GM23338 (cell line): ENCODE results near the gene DFFB. TPM values are rescaled to one million over a fixed set of nuclear protein-coding genes. Genes with fewer than 3 reads are reported as not detected.

Experiments used
- ATAC-seq: fragments of 200-7000 bp; cut with Tn5 transposase; 3 replicates; pipeline ENCODE4 v1.9.1; 2020
- DNase-seq: peaks from one replicate; pipeline ENCODE4 v3.0.0-alpha.2; 2015; ENCODE audit warnings: low spot score
- H2AFZ ChIP-seq: fragments of 200-600 bp; sonication (generic); 2 replicates; pipeline ENCODE4 v1.8.0; 2016; ENCODE audit warnings: antibody characterized with exemption, mild to moderate bottlenecking, moderate library complexity
- H3F3A ChIP-seq: fragments of 200-600 bp; sonication (generic); replicated peaks from 2 replicates; pipeline ENCODE4 v1.8.0; 2017; ENCODE audit warnings: antibody characterized with exemption, mixed run types, low read depth
- H3K27ac ChIP-seq: fragments of 200-600 bp; sonication (generic); 2 replicates; pipeline ENCODE4 v1.6.1; 2016; ENCODE audit warnings: low read depth
- H3K27me3 ChIP-seq: fragments of 200-600 bp; sonication (generic); 2 replicates; pipeline ENCODE4 v1.8.0; 2016; ENCODE audit warnings: mild to moderate bottlenecking, mixed run types, moderate library complexity; ENCODE audit not compliant: insufficient read depth
- H3K36me3 ChIP-seq: fragments of 200-600 bp; sonication (generic); 2 replicates; pipeline ENCODE4 v1.8.0; 2016; ENCODE audit warnings: mild to moderate bottlenecking; ENCODE audit not compliant: insufficient read depth
- H3K4me1 ChIP-seq: fragments of 200-600 bp; sonication (generic); 2 replicates; pipeline ENCODE4 v1.8.0; 2016; ENCODE audit warnings: mild to moderate bottlenecking, moderate library complexity; ENCODE audit not compliant: insufficient read depth
- H3K4me2 ChIP-seq: fragments of 200-600 bp; sonication (generic); 2 replicates; pipeline ENCODE4 v1.7.1; 2017; ENCODE audit warnings: mixed run types
- H3K4me3 ChIP-seq: fragments of 200-600 bp; sonication (generic); 2 replicates; pipeline ENCODE4 v1.6.1; 2016; ENCODE audit warnings: mixed run types
- H3K79me2 ChIP-seq: fragments of 200-600 bp; sonication (generic); replicated peaks from 2 replicates; pipeline ENCODE4 v1.8.0; 2017; ENCODE audit warnings: mild to moderate bottlenecking; ENCODE audit not compliant: insufficient read depth
- H3K9me2 ChIP-seq: fragments of 200-600 bp; sonication (generic); 2 replicates; pipeline ENCODE4 v1.8.0; 2017; ENCODE audit not compliant: insufficient read depth
- H4K20me1 ChIP-seq: fragments of 200-600 bp; sonication (generic); replicated peaks from 2 replicates; pipeline ENCODE4 v1.8.0; 2017; ENCODE audit warnings: mild to moderate bottlenecking; ENCODE audit not compliant: insufficient read depth
- H3K27ac Mint-ChIP-seq: 2 replicates; pipeline ENCODE4 v1.8.0; 2020; ENCODE audit warnings: inconsistent platforms, mild to moderate bottlenecking, moderate library complexity, mixed read lengths
- H3K27me3 Mint-ChIP-seq: 3 replicates; pipeline ENCODE4 v1.8.0; 2022; ENCODE audit warnings: low read depth, mild to moderate bottlenecking, moderate library complexity, mixed read lengths, inconsistent platforms; ENCODE audit not compliant: insufficient read depth, poor library complexity
- H3K36me3 Mint-ChIP-seq: 3 replicates; pipeline ENCODE4 v1.8.0; 2021; ENCODE audit warnings: low read depth, mild to moderate bottlenecking, inconsistent platforms, moderate library complexity, mixed read lengths
- H3K4me1 Mint-ChIP-seq: 3 replicates; pipeline ENCODE4 v1.8.0; 2020; ENCODE audit warnings: mild to moderate bottlenecking, inconsistent platforms, mixed read lengths
- H3K4me3 Mint-ChIP-seq: 3 replicates; pipeline ENCODE4 v1.8.0; 2021; ENCODE audit warnings: moderate library complexity, mild to moderate bottlenecking, inconsistent platforms, mixed read lengths
- H3K9me3 Mint-ChIP-seq: 3 replicates; pipeline ENCODE4 v1.8.0; 2020; ENCODE audit warnings: moderate library complexity, mild to moderate bottlenecking, inconsistent platforms, mixed read lengths
- NANOG ChIP-seq: IDR thresholded peaks from 2 replicates; pipeline ENCODE4 v1.6.1; 2016; ENCODE audit warnings: antibody characterized with exemption, borderline replicate concordance
- ZNF462 ChIP-seq: fragments of 250-450 bp; sonication (Bioruptor Pico); IDR thresholded peaks from 2 replicates; pipeline ENCODE4 v1.5.0; 2020; ENCODE audit warnings: mild to moderate bottlenecking, moderate library complexity
- polyA plus RNA-seq: library from polyadenylated mRNA; unstranded; fragments of >200 nt; fragmentation: Nextera tagmentation; extraction: Ambion mirVana; gene quantifications from 2 replicates; pipeline ENCODE4 v1.2.1, GENCODE V29; 2016
- total RNA-seq: library from RNA; depleted of rRNA; stranded (reverse); fragments of >200 nt; shearing (Covaris generic); gene quantifications from 2 replicates; pipeline ENCODE4 v1.2.3, GENCODE V29; 2014
- TF ChIP-seq, protein P1 (sequence below): IDR thresholded peaks from 2 replicates; pipeline ENCODE4 v1.6.1; 2016; ENCODE audit warnings: antibody characterized with exemption

The DFFB gene
- total and polyA plus RNA-seq, 2 experiments from 2014 or later, result 6.5 to 18.1 TPM

- Histone ChIP-seq H3K27ac (no peak overlapping the region), H3F3A (no peaks in the 10 kb centered on the region), H3K36me3 (no peaks in the 10 kb centered on the region), H3K4me3 (no peak overlapping the region), H3K9me2 (no peaks in the 10 kb centered on the region; the same call in 1 of the 2 replicates), H3K79me2 (no peaks in the 10 kb centered on the region), H3K4me2 (no peak overlapping the region), H3K4me1 (no peaks in the 10 kb centered on the region), H4K20me1 (no peaks in the 10 kb centered on the region), H2AFZ (no peak overlapping the region), H3K27me3 (no peaks in the 10 kb centered on the region)
- TF ChIP-seq ZNF462 (CRISPR knock-in tag) (no peak), NANOG (no peak)
- TF ChIP-seq, protein P1, sequence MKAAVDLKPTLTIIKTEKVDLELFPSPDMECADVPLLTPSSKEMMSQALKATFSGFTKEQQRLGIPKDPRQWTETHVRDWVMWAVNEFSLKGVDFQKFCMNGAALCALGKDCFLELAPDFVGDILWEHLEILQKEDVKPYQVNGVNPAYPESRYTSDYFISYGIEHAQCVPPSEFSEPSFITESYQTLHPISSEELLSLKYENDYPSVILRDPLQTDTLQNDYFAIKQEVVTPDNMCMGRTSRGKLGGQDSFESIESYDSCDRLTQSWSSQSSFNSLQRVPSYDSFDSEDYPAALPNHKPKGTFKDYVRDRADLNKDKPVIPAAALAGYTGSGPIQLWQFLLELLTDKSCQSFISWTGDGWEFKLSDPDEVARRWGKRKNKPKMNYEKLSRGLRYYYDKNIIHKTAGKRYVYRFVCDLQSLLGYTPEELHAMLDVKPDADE, result no peak
- ATAC-seq, result no peak
- H3K4me1 Mint-ChIP-seq, result no peaks in the 10 kb centered on the region
- H3K9me3 Mint-ChIP-seq, result peaks cover 18% of the 10 kb centered on the region
- no peak overlapping the region for H3K27ac Mint-ChIP-seq
- H3K4me3 Mint-ChIP-seq, result no peak overlapping the region
- H3K27me3 Mint-ChIP-seq, result peaks cover 4% of the 10 kb centered on the region
- no peak for DNase-seq
- H3K36me3 Mint-ChIP-seq, result peaks cover 35% of the 10 kb centered on the region
Observed at GRCh38 chr1:3879787-3880428, 22.6 kb downstream of the DFFB start.
